Activated naive CD4-positive, alpha-beta T cell (primary cell): Measurements from ENCODE around the gene FYCO1.

ENCODE experiments used
- DNase-seq, 4 experiments: peaks; one replicate each; lab custom pipeline; 2025; lab: John Stamatoyannopoulos, UW

Gene FYCO1

DNA sequence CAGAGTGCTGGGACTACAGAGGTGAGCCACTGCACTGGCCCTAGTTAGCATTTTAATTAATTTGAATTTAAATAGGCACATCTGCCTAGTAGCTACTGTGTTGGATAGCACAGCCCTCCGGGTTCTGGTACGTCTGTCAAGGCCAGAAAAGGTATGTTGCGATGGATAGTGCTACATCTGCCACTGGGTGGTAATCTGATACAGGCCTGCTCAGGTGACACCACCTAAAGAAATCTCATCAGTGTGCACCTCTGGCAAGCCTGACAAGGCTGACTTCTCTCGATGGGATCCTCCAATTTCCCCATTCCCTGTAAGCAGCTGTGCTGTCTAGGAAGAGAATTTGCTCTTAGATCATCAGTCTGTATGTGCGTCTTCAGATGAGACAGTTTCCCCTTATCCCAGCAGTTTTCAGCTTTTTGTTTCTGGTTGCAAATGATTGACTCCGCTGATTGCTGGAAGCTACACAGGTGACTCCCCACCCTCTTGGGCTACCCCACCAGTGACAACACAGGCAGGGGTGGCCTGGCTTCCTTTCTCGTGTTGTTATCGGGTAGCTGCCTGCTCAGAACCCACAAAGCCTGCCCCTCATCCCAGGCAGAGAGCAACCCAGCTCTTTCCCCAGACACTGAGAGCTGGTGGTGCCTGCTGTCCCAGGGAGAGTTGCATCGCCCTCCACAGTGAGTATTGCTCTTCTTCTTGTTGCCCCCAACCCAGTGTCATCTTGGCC is 109.5 kb downstream of the FYCO1 start, which contains the start of gene CCR9:
TSS of gene CCR9 (plus strand) at position 565 of the 727 bp plus-strand sequence. CDS start 8,391 bp downstream, outside the sequence.
- DNase-seq: no peak

DNA sequence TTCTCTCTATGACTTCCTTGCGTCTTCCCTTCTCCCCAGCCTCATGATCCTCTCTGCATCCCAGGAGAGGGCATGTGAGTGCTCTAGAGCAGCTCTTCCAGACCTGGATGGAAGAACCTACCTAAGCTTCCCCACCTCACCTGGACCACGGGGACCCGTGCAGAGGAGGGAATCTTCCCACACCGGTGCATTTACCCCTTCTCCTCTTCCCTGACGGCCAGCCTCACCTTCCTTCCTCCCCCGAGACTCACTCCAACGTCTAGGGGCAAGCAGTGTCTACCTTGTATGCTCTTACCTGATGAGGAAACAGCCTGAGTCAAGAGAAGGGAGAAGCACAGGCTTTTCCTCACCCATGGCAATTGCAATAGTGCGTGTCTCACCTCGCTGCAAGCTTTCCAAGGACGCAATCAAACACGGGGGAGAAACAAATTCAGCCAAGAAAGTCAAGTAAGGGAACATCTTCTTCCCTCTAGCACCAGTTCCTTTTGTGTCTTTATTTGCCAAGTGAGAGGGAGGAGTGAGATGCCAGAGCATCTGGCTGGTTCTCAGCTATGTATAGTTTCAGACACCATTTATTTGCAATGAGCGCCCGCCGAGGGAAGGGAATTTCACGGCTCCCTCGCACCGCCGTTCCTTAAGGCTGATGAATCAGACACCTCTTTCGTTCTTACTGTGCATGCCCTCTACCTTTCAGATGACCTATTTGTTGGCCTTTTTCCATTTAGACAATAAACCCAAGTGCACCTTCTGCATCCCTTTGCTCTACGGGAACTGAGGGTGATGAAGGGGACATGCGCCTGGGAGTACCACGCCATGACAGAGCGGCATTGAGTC is 111.0 kb downstream of the FYCO1 start:
- DNase-seq: no peak

DNA sequence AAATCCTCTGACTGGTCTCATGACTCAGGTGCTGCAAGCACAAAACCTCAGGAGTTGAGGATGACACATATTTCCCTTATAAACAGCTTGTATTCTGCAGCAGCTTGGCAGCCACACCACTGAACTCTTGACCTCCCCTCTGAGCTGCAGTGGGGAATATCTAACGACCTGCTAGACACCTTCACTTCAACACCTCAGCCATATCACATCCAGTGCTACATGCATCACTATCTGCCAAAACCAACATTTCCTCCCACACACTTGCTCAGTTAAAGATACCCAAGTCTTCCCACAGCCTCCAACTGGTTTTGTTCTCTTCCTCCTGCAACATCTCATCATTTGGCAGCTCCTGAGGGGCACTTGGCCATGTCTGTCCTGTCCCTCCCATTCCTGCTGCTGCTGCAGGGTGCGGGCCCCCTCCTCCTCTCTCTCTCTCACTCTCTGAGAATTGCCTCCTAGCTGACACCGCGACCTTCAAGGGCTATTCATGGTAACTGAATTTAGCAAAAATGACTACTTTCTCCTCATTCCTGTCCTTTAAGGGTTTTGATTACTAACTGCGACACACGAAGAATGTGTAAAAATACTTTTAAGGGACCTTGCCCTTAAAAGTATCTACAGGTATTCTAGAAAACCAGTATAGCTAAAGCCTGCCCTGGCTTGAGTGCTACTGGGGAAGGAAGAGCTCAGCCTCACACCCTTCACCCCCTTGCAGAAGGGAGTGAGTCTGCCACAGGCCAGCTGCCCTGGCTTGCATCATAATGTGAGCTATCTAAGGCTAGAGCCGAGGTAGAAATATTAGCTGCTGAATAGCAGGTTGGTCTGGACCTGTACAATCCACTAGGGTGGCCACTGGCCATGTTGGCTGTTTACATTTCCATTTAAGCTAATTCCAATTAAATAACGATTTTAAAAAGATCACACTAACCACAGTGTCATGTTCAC is 114.3 kb downstream of the FYCO1 start:
- DNase-seq: peak in 1 of 4 experiments; percentile 6

DNA sequence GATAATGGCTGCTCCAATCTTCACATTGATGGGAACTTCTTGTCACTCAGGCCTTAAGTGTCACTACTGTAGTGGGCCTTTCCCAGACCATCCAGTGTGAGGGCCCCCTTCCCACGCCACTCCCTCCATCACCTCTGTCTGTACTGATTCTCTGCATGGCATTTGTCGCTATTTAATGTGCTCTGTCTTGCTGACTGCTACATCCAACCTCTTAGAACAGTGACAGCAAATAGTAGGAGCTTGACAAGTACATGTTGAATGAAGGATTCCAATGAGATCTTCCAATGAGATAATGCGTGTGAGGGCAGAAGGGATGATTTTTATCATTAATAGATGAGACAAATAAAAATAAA is 114.9 kb downstream of the FYCO1 start:
- no peak for DNase-seq

DNA sequence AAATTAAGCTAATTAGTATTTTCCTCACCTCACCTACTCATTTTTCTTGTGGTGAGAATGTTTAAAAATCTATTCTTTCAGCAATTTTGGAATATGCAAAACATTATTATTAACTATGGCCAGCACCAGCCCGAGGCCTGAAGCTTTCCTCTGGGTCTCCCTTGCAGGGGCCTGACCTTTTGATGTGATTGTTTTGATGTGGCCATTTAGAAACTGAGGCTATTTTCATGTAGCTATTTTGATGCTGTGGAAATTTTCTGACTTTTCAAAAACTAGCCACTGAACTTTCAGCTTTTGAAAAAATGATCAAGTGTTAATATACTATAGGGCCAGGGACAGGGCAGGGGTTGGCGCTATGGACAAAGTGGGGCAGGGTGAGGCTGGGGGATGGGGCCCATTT is 117.5 kb downstream of the FYCO1 start:
- no peak for DNase-seq

DNA sequence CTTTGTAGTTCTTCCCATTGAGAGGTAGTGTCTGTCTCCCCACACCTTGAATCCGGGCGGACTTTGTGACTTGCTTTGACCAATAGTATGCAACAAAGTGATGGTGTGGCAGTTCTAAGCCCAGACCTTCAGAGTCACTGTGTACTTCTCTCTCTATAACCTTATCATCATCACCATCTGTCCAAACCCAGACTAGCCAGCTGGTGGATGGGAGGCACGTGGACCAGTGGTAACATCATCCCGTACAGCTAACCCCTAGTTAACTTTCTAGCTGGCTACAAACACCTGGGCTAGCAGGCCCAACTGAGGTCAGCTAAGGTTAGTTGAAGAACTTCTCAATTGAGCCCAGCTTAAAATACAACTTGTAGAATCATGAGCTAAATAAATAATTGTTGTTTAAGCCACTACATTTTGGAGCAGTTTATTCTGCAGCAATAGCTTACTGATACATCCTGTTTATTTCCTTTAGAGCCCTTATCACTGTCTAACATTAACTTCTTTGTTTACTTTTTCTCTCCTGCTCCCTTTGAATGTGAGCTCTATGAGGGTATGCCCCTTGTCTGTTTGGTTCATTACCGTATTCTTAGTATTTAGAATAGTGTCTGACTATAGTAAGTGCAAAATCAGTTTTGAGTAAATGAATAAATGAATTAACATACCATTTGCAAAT is 120.8 kb downstream of the FYCO1 start:
- no peak for DNase-seq

DNA sequence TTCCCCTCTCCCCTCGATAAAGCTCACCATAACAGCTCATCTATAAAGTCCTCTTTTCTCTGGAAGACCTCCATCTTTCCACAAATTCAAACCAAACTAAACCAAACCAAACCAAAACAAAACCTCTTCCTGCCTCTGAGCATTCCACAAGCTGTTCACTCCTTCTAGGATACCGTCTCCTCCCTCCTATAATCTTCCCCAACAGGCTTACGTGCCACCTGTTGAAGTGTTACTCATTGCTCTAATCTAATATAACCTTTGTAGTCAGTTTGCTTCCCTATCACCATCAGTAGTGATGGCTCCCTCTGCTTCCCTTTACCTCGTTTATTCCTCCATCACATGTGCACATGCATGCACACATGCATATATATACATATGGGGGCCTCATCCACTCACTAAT is 122.0 kb downstream of the FYCO1 start:
- DNase-seq: no peak

DNA sequence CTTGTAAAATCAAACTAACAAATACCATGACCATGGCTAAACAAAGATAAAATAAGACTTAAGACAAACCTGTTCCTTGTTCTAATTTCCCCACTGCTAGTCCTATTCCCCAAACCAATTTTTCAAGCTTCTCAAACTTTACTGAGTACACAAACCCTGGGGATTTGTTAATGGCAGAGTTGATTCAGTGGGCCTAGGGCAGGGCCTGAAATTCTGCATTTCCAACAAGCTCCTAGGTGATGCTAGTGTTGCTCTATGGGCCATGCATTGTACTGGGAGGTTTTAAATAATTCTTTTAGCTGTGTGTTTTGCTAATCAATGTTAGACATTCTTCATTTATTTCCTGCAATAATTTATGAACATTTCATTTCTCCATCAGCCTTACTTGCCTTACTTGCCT is 122.6 kb downstream of the FYCO1 start:
- DNase-seq: no peak

DNA sequence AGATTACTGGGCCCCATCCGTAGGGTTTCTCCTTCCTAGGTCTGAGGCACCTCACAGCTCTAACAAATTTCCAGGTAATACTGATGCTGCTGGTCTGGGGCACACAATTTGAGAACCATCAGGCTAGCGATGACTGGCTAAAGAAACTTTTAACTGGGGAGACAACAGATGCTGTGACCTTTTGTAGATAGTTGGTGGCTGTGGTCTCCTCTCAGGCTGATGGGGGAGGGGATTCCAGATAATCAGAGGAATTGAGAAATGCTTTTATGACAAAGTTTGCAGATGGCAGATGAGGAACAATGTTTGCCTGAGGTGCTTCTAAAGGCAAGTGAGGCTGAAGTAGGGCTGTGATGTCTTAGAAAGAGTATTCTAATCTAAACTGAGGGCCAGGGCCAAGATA is 123.1 kb downstream of the FYCO1 start:
- no peak for DNase-seq

DNA sequence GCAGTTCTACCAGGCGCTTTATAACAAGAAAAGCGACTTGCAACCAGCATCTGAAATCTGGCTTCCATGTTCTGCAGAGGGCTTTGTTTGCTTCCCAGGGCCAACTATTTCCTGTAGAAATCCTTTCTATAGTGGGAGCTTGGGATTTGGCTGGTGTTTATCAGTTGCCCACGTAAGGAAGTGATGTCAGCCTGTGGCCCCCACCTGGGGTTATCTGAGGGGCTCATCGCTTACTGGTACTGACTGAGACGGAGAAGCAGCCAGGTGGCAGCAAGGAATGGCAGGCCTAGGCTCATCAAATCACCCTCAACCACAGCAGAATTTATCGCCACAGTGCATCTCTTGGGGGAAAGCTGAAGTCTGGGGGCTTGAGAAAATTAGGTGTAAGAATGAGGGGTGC is 123.8 kb downstream of the FYCO1 start:
- no peak for DNase-seq

DNA sequence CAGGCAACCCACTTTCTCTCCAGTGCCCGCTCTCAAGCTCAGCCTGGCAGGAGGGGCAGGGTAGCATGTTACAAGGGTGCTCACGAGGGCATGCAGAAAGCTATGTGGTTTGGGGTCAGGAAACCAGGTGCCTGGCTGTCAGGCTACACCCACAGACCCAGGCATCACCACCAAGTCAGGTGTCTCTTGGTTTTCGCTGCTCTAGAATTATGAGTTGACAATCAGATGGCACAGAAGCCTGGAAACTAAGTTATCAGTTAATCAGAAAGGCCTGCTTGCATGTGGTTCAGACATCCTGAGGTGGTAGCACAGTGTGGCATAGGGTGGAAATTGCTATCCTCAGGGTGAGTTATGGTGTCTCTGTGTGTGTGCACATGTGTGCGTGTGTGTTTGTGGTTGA is 125.5 kb downstream of the FYCO1 start:
- DNase-seq: peak in 2 of 4 experiments; percentile 23 to 56

DNA sequence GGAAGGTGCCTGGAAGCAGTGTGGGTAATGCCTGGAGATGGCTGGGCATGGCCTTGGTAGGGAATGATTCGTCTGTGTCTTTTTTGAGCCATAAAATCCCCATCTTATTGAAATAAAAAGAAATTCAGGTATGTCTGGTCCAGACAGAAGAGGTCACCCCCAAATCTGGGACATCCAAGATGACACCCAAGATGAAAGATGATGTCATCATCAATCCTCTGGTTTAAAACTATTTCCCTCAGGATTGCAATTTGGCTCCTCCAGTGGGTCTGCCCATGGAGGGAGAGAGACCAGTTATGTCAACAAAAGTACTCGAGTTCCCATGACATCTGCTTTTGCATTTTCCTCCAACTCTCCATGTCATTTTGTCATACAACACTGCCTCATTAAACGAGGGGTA is 126.0 kb downstream of the FYCO1 start:
- DNase-seq: no peak

DNA sequence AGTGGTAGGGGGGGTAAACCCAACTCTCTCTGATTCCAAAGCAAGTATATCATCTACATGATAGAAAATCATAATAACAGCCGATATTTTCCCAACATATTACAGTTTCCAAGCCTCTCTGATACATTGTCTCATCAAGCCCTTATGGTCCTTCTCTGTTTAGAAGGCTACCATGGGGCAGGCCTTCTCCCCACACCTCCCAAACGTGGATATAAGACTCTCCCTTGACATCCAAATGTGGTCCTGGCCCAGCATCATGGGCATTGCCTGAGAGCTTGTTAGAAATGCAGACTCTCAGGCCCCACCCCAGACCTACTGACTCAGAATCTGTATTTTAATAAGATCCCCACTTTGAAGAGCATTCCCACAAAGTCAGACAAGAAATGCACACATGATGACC is 127.0 kb downstream of the FYCO1 start:
- DNase-seq: no peak

DNA sequence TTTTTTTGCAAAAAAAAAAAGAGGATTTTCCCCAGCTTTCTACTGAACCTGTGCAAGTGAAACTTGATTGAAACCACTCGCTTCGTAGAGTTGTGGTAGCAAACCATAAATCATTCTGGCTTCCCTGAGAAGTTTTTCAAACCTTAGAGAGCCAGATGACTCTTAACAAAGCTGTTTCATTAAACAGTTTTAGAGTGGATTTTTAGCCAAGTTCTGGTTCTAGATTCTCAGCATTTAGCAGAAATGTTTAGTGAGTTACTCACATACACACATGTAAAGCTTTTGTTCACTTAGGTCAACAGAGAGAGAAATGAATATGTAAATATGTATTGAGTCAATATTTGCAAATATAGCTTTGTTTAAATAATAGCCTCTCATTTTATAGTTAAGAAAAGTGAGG is 127.4 kb downstream of the FYCO1 start:
- no peak for DNase-seq
